BLaER1 treated with 17β-estradiol and CSF1 and Interleukin-3, amounts not matched to agents 10 nM and 100 nM (cell line): Measurements from ENCODE around the gene GPR78.

Experiments used
- H3K27ac ChIP-seq, 11 experiments: shearing (Covaris generic); formaldehyde crosslinking; 2 replicates each; pipeline ENCODE4 v1.8.1; 2022
- H3K27me3 ChIP-seq, 11 experiments: shearing (Covaris generic); formaldehyde crosslinking; 2 replicates each; pipeline ENCODE4 v1.8.1; 2022
- H3K36me3 ChIP-seq, 11 experiments: shearing (Covaris generic); formaldehyde crosslinking; 2 replicates each; pipeline ENCODE4 v1.8.1; 2022
- H3K4me1 ChIP-seq, 10 experiments: shearing (Covaris generic); formaldehyde crosslinking; 2 replicates each; pipeline ENCODE4 v1.8.1; 2022
- H3K4me2 ChIP-seq, 11 experiments: shearing (Covaris generic); formaldehyde crosslinking; 2 replicates each; pipeline ENCODE4 v1.8.1; 2022
- H3K4me3 ChIP-seq, 10 experiments: shearing (Covaris generic); formaldehyde crosslinking; 2 replicates each; pipeline ENCODE4 v1.8.1; 2022
- H3K9ac ChIP-seq, 11 experiments: shearing (Covaris generic); formaldehyde crosslinking; 2 replicates each; pipeline ENCODE4 v1.8.1; 2022
- H3K9me3 ChIP-seq, 11 experiments: shearing (Covaris generic); formaldehyde crosslinking; replicated peaks in 1 of 11; 2 replicates each; pipeline ENCODE4 v1.8.1; 2022
- H4K20me1 ChIP-seq, 11 experiments: shearing (Covaris generic); formaldehyde crosslinking; 2 replicates each; pipeline ENCODE4 v1.8.1; 2022
- Cebpa-rat ChIP-seq, 11 experiments: shearing (Covaris generic); IDR thresholded peaks; 2 replicates each; pipeline ENCODE4 v1.8.1; 2022

GPR78 gene

GRCh38 chr4:8538703-8539567, 41.3 kb upstream of the GPR78 start:
- H3K4me2 ChIP-seq, result peak overlapping the region; percentile 1 to 81 (median 66); a peak in 20 of 22 replicates

DNA sequence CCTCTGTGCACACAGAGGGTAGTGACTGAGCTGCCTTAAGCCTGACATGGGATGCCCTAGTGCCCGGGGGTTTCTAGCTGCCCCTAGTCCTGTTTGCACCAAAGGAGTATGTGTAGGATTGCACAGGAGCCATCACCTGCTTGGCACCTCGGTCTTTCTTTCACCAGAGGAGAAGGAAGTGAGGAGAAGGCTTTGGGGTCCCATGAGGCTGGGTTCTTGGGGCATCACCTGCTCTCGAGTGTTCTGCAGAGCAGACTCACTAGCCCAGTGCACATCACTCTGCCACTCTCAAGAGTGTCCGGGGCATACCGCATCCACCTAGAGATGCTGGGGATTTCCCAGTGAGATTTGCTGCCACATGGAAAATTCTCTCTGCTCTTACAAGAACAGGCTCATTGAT, 40.5 kb upstream of the GPR78 start:
- H3K4me2 ChIP-seq, result peak overlapping the region; percentile 36 to 81 (median 63); a peak in 21 of 22 replicates
- no peak for TF ChIP-seq Cebpa-rat (IDR thresholded peaks at IDR 0.05)

More at GRCh38 chr4:8538703-8539567, 41.3 kb upstream of the GPR78 start:
- Histone ChIP-seq H3K27me3 (peaks cover 15 to 59% (median 38%) of the 10 kb centered on the region in 11 experiments; a peak in 21 of 22 replicates), H3K27ac (no peak overlapping the region), H4K20me1 (peaks cover 0 to 19% (median under 1%) of the 10 kb centered on the region in 11 experiments; a peak in 9 of 22 replicates), H3K4me3 (no peak overlapping the region), H3K9me3 (peaks cover 18 to 41% (median 22%) of the 10 kb centered on the region in 11 experiments), H3K36me3 (0 out of 22 replicates have a peak, but pooled peaks cover 0 to 4% (median 0%) of the 10 kb centered on the region in 11 experiments), H3K4me1 (peaks cover 33 to 69% (median 58%) of the 10 kb centered on the region in 10 experiments), H3K9ac (no peak overlapping the region)
- TF ChIP-seq Cebpa-rat (IDR thresholded peaks at IDR 0.05), result no peak

DNA sequence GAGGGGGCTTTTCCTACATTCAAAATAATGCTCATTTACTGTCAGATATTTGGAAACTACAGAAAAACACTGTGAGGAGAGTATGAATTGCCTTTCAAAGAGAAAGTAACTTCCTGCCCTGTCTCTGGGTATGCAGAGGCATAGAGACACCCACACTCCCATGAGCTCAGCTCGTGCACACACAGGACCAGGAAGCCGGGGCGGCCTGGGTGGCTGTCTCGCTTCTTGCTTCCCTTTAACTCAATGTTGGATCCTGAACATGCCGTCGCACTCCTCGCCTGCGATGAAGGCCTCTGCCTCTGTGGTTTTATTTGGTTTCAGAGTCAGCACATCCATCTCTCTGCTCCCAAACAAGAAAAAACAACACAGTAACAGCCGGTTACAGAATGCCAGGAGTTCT, 40.1 kb upstream of the GPR78 start:
- Histone ChIP-seq H3K9ac (no peak overlapping the region), H3K4me2 (peak overlapping the region; percentile 36 to 81 (median 63); a peak in 21 of 22 replicates), H3K27me3 (peaks cover 20 to 70% (median 48%) of the 10 kb centered on the region in 11 experiments; a peak in 21 of 22 replicates), H3K4me1 (peaks cover 40 to 81% (median 69%) of the 10 kb centered on the region in 10 experiments), H3K9me3 (peaks cover 8 to 39% (median 11%) of the 10 kb centered on the region in 11 experiments), H3K27ac (no peak overlapping the region), H3K36me3 (no peaks in the 10 kb centered on the region), H4K20me1 (peaks cover 0 to 28% (median 10%) of the 10 kb centered on the region in 11 experiments; a peak in 15 of 22 replicates), H3K4me3 (no peak overlapping the region)
- TF ChIP-seq Cebpa-rat (IDR thresholded peaks at IDR 0.05), result no peak

More for the DNA sequence above, 40.5 kb upstream of the GPR78 start:
- H3K27me3 ChIP-seq, result peaks cover 20 to 66% (median 45%) of the 10 kb centered on the region in 11 experiments; a peak in 21 of 22 replicates
- peaks cover 12 to 41% (median 15%) of the 10 kb centered on the region in 11 experiments for H3K9me3 ChIP-seq
- peaks cover 36 to 77% (median 65%) of the 10 kb centered on the region in 10 experiments for H3K4me1 ChIP-seq
- H3K36me3 ChIP-seq, result no peaks in the 10 kb centered on the region
- H3K9ac ChIP-seq, result no peak overlapping the region
- H3K4me3 ChIP-seq, result no peak overlapping the region
- H3K27ac ChIP-seq, result no peak overlapping the region
- peaks cover 0 to 24% (median 6%) of the 10 kb centered on the region in 11 experiments; a peak in 15 of 22 replicates for H4K20me1 ChIP-seq

DNA sequence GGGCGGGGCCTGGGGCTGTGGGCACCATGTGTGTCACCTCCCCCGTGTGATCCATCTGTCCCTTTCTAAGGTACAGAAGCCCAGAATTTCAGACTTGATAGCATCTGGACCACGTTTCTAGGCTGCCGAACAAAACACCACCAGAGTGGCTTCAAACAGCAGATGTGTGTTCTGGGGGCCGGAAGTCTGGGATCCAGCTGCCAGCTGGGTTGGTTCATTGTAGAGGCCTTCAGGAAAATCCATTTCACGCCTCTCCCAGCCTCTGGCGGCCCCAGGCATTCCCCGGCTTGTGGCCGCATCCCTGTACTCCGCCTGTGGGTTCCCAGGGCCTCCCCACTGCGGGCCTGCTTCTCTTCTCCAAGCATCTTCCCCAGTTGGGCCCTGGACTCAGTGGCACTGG, 39.6 kb upstream of the GPR78 start:
- peaks cover 0 to 34% (median 14%) of the 10 kb centered on the region in 11 experiments; a peak in 15 of 22 replicates for H4K20me1 ChIP-seq
- H3K27me3 ChIP-seq, result peaks cover 24 to 75% (median 53%) of the 10 kb centered on the region in 11 experiments
- H3K9me3 ChIP-seq, result peaks cover 2 to 34% (median 6%) of the 10 kb centered on the region in 11 experiments; a peak in 19 of 22 replicates
- peak overlapping the region; percentile 36 to 81 (median 63); a peak in 17 of 22 replicates for H3K4me2 ChIP-seq
- H3K36me3 ChIP-seq, result no peaks in the 10 kb centered on the region
- TF ChIP-seq Cebpa-rat (IDR thresholded peaks at IDR 0.05), result no peak
- H3K27ac ChIP-seq, result no peak overlapping the region
- peaks cover 45 to 84% (median 74%) of the 10 kb centered on the region in 10 experiments for H3K4me1 ChIP-seq
- no peak overlapping the region for H3K4me3 ChIP-seq
- no peak overlapping the region for H3K9ac ChIP-seq

DNA sequence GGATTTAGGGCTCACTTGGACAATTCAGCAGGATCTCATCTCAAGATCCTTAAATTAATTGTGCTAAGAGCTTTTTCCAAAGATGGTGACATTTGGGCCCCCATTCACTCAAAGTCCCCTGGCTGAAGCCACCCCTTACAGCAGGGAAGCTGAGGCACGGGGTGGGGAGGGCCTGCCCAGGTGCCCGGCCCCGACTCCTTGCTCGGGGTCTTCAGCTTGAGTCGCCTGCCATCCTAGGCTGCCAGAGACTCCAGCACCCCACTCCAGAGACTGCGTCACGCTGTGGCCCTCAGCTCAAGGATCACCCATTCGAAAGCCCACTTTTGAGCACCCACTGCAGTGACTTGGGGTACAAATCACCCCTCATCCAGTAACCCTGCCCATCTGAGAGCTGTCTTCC, 39.2 kb upstream of the GPR78 start:
- Histone ChIP-seq H3K9ac (no peak overlapping the region), H4K20me1 (peaks cover 0 to 38% (median 14%) of the 10 kb centered on the region in 11 experiments; a peak in 15 of 22 replicates), H3K9me3 (peaks cover 0 to 30% (median 1%) of the 10 kb centered on the region in 11 experiments; a peak in 11 of 22 replicates), H3K27me3 (peaks cover 28 to 79% (median 57%) of the 10 kb centered on the region in 11 experiments), H3K4me1 (peaks cover 48 to 85% (median 78%) of the 10 kb centered on the region in 10 experiments), H3K36me3 (no peaks in the 10 kb centered on the region), H3K4me3 (no peak overlapping the region), H3K4me2 (peak overlapping the region in 4 of 11 experiments; percentile 54 to 81 (median 72); a peak in 5 of 22 replicates), H3K27ac (no peak overlapping the region)
- TF ChIP-seq Cebpa-rat (IDR thresholded peaks at IDR 0.05), result no peak

GRCh38 chr4:8541981-8542715, 38.0 kb upstream of the GPR78 start:
- H3K4me2 ChIP-seq, result peak overlapping the region in 5 of 11 experiments; percentile 42 to 97 (median 94); a peak in 6 of 22 replicates
- no peak for TF ChIP-seq Cebpa-rat (IDR thresholded peaks at IDR 0.05)
- no peak overlapping the region for H3K27ac ChIP-seq
- peaks cover 0 to 48% (median 22%) of the 10 kb centered on the region in 11 experiments; a peak in 16 of 22 replicates for H4K20me1 ChIP-seq
- H3K27me3 ChIP-seq, result peaks cover 39 to 90% (median 69%) of the 10 kb centered on the region in 11 experiments
- peaks cover 48 to 83% (median 76%) of the 10 kb centered on the region in 10 experiments for H3K4me1 ChIP-seq
- H3K9ac ChIP-seq, result no peak overlapping the region
- no peak overlapping the region for H3K4me3 ChIP-seq
- H3K36me3 ChIP-seq, result no peaks in the 10 kb centered on the region
- H3K9me3 ChIP-seq, result peaks cover 0 to 30% (median 0%) of the 10 kb centered on the region in 11 experiments; a peak in 10 of 22 replicates

DNA sequence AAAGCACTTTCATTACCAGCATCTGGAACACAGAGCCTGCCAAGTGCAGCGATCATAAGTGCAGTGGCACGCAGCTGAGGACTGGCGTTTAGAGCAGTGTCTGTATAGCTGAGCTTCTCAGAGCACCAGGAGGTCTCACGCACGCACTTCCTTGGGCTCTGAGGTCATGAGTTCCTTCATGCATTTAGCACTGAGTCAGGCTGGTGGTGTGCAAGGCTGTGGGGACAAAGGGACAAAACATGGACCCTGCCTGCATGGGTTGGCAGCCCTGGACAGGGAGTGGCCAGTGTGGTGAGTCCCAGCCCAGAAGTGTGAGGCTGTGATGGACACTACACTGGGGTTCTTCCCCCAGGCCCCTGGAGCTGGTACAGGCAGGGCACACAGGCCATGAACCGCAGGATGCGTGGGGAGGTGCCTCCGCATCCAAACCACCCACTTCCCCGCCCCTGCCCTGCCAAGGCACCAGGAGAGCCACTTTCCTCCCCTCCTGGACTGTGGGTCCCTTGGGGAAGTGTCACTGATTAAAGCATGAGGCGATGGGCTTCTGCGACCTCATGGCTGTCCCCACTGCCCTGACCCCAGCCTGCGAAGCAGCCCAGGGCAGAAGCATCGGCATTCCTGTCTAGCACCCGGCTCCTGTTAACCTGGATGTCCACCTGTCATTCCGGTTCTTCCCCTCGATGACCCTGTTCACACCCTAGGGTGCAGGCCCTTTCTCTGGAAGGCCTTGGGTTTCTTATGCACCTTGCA, 37.2 kb upstream of the GPR78 start:
- no peak for TF ChIP-seq Cebpa-rat (IDR thresholded peaks at IDR 0.05)
- H3K27me3 ChIP-seq, result peaks cover 47 to 96% (median 77%) of the 10 kb centered on the region in 11 experiments
- H3K4me1 ChIP-seq, result peaks cover 48 to 79% (median 70%) of the 10 kb centered on the region in 10 experiments
- peaks cover 0 to 30% (median 0%) of the 10 kb centered on the region in 11 experiments; a peak in 10 of 22 replicates for H3K9me3 ChIP-seq
- no peak overlapping the region for H3K27ac ChIP-seq
- H4K20me1 ChIP-seq, result peaks cover 0 to 51% (median 22%) of the 10 kb centered on the region in 11 experiments; a peak in 16 of 22 replicates
- no peak overlapping the region for H3K4me3 ChIP-seq
- H3K9ac ChIP-seq, result no peak overlapping the region
- peak overlapping the region in 9 of 11 experiments; percentile 42 to 97 (median 93); a peak in 15 of 22 replicates for H3K4me2 ChIP-seq
- H3K36me3 ChIP-seq, result no peaks in the 10 kb centered on the region
